ENCODE data around the gene INTS11. TPM values are rescaled to one million over a fixed set of nuclear protein-coding genes. Genes with fewer than 3 reads are reported as not detected.

The INTS11 gene
- total RNA-seq, 2 donors from 2014 or later: 108 to 131 TPM

DNA sequence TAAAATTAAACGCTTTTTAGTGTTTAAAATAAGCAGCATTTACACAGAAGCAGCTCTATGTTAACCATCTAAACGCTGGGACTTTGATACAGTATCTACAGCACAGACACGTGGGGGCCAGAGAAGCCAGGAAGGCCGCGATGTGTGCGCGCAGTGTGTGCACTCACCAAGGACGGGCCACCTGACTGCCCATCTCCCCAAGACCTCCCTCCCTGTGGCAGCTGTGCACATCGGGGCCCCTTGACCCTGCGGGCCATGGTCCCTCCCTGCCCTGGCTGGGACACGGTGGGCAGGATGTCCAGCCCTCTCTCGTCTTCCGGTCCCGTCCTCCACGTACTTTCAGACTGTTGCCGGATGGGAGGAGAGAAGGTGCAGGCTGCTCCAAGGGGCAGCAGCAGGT is 10.8 kb upstream of the INTS11 start:
- no peaks in the 10 kb centered on the region for H3K27me3 Mint-ChIP-seq (ENCODE audit: low read depth)
- H3K4me3 Mint-ChIP-seq: no peak overlapping the region
- no peaks in the 10 kb centered on the region for H3K9me3 Mint-ChIP-seq
- no peak for ATAC-seq (replicated peaks in 1 of 2)
- DNase-seq: no peak
- H3K36me3 Mint-ChIP-seq (ENCODE audit: insufficient read depth in 2 of 2): peaks cover 0 to 2% of the 10 kb centered on the region in 2 donors
- H3K4me1 Mint-ChIP-seq (ENCODE audit: low read depth): no peaks in the 10 kb centered on the region
- no peak overlapping the region for H3K27ac Mint-ChIP-seq

DNA sequence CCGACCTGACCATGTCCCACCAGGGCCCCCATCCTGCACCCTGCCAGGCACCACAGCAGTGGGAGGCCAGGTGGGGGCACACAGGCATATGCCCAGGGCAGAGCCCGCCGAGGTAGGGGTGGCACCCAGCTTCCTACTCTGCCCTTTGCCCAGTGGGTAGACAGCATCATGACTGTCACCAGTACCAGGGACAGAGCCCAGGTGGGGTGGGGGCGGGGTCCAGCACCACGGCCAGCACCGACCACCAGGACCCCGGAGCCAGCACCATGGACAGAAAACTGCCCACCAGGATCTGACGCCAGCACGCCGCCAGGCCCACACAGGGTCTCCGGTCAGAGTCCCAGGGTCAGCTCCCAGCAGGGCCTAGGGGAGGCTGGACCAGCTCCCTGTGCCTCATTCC is 10.4 kb upstream of the INTS11 start:
- no peak overlapping the region for H3K27ac Mint-ChIP-seq

DNA sequence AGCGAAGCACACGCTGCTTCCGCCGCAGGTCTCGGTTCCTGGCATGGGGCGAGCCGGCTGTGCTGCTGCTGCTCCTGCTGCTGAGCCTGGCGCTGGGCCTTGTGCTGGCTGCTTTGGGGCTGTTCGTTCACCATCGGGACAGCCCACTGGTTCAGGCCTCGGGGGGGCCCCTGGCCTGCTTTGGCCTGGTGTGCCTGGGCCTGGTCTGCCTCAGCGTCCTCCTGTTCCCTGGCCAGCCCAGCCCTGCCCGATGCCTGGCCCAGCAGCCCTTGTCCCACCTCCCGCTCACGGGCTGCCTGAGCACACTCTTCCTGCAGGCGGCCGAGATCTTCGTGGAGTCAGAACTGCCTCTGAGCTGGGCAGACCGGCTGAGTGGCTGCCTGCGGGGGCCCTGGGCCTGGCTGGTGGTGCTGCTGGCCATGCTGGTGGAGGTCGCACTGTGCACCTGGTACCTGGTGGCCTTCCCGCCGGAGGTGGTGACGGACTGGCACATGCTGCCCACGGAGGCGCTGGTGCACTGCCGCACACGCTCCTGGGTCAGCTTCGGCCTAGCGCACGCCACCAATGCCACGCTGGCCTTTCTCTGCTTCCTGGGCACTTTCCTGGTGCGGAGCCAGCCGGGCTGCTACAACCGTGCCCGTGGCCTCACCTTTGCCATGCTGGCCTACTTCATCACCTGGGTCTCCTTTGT is 9.2 kb upstream of the INTS11 start:
- Mint-ChIP-seq H3K9me3 (peaks cover 0 to 1% of the 10 kb centered on the region in 2 donors), H3K36me3 (ENCODE audit: insufficient read depth in 2 of 2) (no peaks in the 10 kb centered on the region), H3K4me3 (no peak overlapping the region), H3K27me3 (ENCODE audit: low read depth) (no peaks in the 10 kb centered on the region), H3K4me1 (ENCODE audit: low read depth) (no peaks in the 10 kb centered on the region), H3K27ac (no peak overlapping the region)
- ATAC-seq (replicated peaks in 1 of 2): no peak
- DNase-seq: no peak

More for the DNA sequence above, 10.4 kb upstream of the INTS11 start:
- H3K36me3 Mint-ChIP-seq (ENCODE audit: insufficient read depth in 2 of 2): peaks cover 0 to 2% of the 10 kb centered on the region in 2 donors
- no peak for ATAC-seq (replicated peaks in 1 of 2)
- no peaks in the 10 kb centered on the region for H3K27me3 Mint-ChIP-seq (ENCODE audit: low read depth)
- H3K9me3 Mint-ChIP-seq: no peaks in the 10 kb centered on the region
- no peak for DNase-seq
- no peaks in the 10 kb centered on the region for H3K4me1 Mint-ChIP-seq (ENCODE audit: low read depth)
- H3K4me3 Mint-ChIP-seq: no peak overlapping the region

DNA sequence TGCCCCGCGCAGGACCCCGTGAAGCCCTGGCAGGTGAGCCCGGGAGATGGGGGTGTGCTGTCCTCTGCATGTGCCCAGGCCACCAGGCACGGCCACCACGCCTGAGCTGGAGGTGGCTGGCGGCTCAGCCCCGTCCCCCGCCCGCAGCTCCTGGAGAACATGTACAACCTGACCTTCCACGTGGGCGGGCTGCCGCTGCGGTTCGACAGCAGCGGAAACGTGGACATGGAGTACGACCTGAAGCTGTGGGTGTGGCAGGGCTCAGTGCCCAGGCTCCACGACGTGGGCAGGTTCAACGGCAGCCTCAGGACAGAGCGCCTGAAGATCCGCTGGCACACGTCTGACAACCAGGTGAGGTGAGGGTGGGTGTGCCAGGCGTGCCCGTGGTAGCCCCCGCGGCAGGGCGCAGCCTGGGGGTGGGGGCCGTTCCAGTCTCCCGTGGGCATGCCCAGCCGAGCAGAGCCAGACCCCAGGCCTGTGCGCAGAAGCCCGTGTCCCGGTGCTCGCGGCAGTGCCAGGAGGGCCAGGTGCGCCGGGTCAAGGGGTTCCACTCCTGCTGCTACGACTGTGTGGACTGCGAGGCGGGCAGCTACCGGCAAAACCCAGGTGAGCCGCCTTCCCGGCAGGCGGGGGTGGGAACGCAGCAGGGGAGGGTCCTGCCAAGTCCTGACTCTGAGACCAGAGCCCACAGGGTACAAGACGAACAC is 8.5 kb upstream of the INTS11 start:
- no peaks in the 10 kb centered on the region for H3K27me3 Mint-ChIP-seq (ENCODE audit: low read depth)
- H3K27ac Mint-ChIP-seq: no peak overlapping the region
- no peak for DNase-seq
- H3K36me3 Mint-ChIP-seq (ENCODE audit: insufficient read depth in 2 of 2): no peaks in the 10 kb centered on the region
- ATAC-seq (replicated peaks in 1 of 2): no peak
- H3K9me3 Mint-ChIP-seq: peaks cover 0 to 1% of the 10 kb centered on the region in 2 donors
- H3K4me1 Mint-ChIP-seq (ENCODE audit: low read depth): no peaks in the 10 kb centered on the region
- H3K4me3 Mint-ChIP-seq: no peak overlapping the region

DNA sequence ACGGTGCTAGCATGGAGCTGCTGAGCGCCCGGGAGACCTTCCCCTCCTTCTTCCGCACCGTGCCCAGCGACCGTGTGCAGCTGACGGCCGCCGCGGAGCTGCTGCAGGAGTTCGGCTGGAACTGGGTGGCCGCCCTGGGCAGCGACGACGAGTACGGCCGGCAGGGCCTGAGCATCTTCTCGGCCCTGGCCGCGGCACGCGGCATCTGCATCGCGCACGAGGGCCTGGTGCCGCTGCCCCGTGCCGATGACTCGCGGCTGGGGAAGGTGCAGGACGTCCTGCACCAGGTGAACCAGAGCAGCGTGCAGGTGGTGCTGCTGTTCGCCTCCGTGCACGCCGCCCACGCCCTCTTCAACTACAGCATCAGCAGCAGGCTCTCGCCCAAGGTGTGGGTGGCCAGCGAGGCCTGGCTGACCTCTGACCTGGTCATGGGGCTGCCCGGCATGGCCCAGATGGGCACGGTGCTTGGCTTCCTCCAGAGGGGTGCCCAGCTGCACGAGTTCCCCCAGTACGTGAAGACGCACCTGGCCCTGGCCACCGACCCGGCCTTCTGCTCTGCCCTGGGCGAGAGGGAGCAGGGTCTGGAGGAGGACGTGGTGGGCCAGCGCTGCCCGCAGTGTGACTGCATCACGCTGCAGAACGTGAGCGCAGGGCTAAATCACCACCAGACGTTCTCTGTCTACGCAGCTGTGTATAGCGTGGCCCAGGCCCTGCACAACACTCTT is 7.7 kb upstream of the INTS11 start:
- peaks cover 0 to 1% of the 10 kb centered on the region in 2 donors for H3K9me3 Mint-ChIP-seq
- H3K4me3 Mint-ChIP-seq: no peak overlapping the region
- no peaks in the 10 kb centered on the region for H3K27me3 Mint-ChIP-seq (ENCODE audit: low read depth)

DNA sequence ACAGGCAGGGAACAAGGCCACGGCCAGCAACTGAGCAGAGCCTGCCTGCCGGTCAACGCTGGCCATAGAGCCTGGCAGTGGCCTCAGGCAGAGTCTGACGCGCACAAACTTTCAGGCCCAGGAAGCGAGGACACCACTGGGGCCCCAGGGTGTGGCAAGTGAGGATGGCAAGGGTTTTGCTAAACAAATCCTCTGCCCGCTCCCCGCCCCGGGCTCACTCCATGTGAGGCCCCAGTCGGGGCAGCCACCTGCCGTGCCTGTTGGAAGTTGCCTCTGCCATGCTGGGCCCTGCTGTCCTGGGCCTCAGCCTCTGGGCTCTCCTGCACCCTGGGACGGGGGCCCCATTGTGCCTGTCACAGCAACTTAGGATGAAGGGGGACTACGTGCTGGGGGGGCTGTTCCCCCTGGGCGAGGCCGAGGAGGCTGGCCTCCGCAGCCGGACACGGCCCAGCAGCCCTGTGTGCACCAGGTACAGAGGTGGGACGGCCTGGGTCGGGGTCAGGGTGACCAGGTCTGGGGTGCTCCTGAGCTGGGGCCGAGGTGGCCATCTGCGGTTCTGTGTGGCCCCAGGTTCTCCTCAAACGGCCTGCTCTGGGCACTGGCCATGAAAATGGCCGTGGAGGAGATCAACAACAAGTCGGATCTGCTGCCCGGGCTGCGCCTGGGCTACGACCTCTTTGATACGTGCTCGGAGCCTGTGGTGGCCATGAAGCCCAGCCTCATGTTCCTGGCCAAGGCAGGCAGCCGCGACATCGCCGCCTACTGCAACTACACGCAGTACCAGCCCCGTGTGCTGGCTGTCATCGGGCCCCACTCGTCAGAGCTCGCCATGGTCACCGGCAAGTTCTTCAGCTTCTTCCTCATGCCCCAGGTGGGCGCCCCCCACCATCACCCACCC is 6.9 kb upstream of the INTS11 start, which contains the start of gene TAS1R3:
Gene TAS1R3 (plus strand): TSS at position 213 of the 898 bp plus-strand sequence. CDS start 66 bp downstream, at position 279.
- H3K36me3 Mint-ChIP-seq (ENCODE audit: insufficient read depth in 2 of 2): no peaks in the 10 kb centered on the region
- no peak within 1 kb of the TSS for H3K27ac Mint-ChIP-seq
- H3K27me3 Mint-ChIP-seq (ENCODE audit: low read depth): no peaks in the 10 kb centered on the region
- peaks cover 2% of the 10 kb centered on the region for H3K4me1 Mint-ChIP-seq (ENCODE audit: low read depth)
- peaks cover 0 to 1% of the 10 kb centered on the region in 2 donors for H3K9me3 Mint-ChIP-seq
- H3K4me3 Mint-ChIP-seq: no peak within 1 kb of the TSS
- DNase-seq (no peak), ATAC-seq (replicated peaks in 1 of 2) (no peak)

More for the DNA sequence above, 7.7 kb upstream of the INTS11 start:
- Mint-ChIP-seq H3K27ac (no peak overlapping the region), H3K4me1 (ENCODE audit: low read depth) (no peaks in the 10 kb centered on the region), H3K36me3 (ENCODE audit: insufficient read depth in 2 of 2) (no peaks in the 10 kb centered on the region)
- ATAC-seq (replicated peaks in 1 of 2) (no peak), DNase-seq (no peak)

GRCh38 chr1:1330366-1331067 is 6.1 kb upstream of the INTS11 start:
- Mint-ChIP-seq H3K4me3 (no peak overlapping the region), H3K4me1 (ENCODE audit: low read depth) (peaks cover 10% of the 10 kb centered on the region), H3K27ac (no peak overlapping the region), H3K9me3 (peaks cover 0 to 1% of the 10 kb centered on the region in 2 donors), H3K27me3 (ENCODE audit: low read depth) (no peaks in the 10 kb centered on the region), H3K36me3 (ENCODE audit: insufficient read depth in 2 of 2) (no peaks in the 10 kb centered on the region)
- ATAC-seq (replicated peaks in 1 of 2): no peak
- no peak for DNase-seq

- Mint-ChIP-seq H3K4me3 (no peak overlapping the region), H3K4me1 (ENCODE audit: low read depth) (peaks cover 13% of the 10 kb centered on the region), H3K27ac (no peak overlapping the region), H3K9me3 (peaks cover 0 to 1% of the 10 kb centered on the region in 2 donors), H3K27me3 (ENCODE audit: low read depth) (no peaks in the 10 kb centered on the region), H3K36me3 (ENCODE audit: insufficient read depth in 2 of 2) (no peaks in the 10 kb centered on the region)
- no peak for DNase-seq
- ATAC-seq (replicated peaks in 1 of 2): no peak
These were observed 5.1 kb upstream of the INTS11 start for GRCh38 chr1:1329304-1330210.

GRCh38 chr1:1328254-1328653 is 3.8 kb upstream of the INTS11 start:
- peaks cover 0 to 1% of the 10 kb centered on the region in 2 donors for H3K9me3 Mint-ChIP-seq
- no peak for ATAC-seq (replicated peaks in 1 of 2)
- H3K27me3 Mint-ChIP-seq (ENCODE audit: low read depth): no peaks in the 10 kb centered on the region
- H3K36me3 Mint-ChIP-seq (ENCODE audit: insufficient read depth in 2 of 2): peaks cover 2 to 3% of the 10 kb centered on the region in 2 donors
- DNase-seq: no peak
- no peak overlapping the region for H3K27ac Mint-ChIP-seq
- H3K4me3 Mint-ChIP-seq: no peak overlapping the region
- H3K4me1 Mint-ChIP-seq (ENCODE audit: low read depth): peaks cover 18% of the 10 kb centered on the region

DNA sequence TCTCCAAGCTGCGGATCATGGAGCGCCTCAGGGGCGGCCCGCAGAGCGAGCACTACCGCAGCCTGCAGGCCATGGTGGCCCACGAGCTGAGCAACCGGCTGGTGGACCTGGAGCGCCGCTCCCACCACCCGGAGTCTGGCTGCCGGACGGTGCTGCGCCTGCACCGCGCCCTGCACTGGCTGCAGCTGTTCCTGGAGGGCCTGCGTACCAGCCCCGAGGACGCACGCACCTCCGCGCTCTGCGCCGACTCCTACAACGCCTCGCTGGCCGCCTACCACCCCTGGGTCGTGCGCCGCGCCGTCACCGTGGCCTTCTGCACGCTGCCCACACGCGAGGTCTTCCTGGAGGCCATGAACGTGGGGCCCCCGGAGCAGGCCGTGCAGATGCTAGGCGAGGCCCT is 2.8 kb upstream of the INTS11 start:
- DNase-seq (no peak), ATAC-seq (replicated peaks in 1 of 2) (no peak)
- H3K9me3 Mint-ChIP-seq: peaks cover 0 to 1% of the 10 kb centered on the region in 2 donors
- no peak overlapping the region for H3K4me3 Mint-ChIP-seq
- H3K27me3 Mint-ChIP-seq (ENCODE audit: low read depth): no peaks in the 10 kb centered on the region
- peaks cover 3 to 5% of the 10 kb centered on the region in 2 donors for H3K36me3 Mint-ChIP-seq (ENCODE audit: insufficient read depth in 2 of 2)
- no peak overlapping the region for H3K27ac Mint-ChIP-seq
- H3K4me1 Mint-ChIP-seq (ENCODE audit: low read depth): peaks cover 28% of the 10 kb centered on the region

DNA sequence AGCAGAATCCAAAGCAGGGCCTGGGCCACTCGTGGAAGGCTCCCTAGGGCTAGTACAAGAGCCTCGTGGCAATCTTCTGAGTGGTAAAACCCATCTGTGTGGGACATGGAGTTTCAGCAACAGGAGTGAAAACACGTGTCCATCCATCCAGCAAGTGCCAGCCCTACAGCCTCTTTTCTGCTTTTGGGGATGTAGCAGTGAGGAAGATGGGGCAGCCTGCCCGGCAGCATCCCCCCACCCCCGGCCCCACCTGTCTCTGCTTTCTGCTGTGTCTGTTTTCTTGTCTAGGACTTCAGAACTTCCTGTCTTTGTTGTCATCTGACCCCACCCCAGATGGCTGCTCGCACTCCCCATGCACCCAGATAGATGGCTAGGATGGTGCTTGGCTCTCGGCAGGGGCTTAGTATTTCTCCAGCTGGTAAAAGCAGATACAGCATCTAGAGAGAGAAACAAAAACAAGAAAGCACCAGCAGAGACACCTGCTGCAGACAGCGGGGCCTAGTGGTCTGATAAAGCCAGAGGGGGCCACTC is 1.7 kb upstream of the INTS11 start:
- peak overlapping the region; percentile 20 for H3K27ac Mint-ChIP-seq
- no peaks in the 10 kb centered on the region for H3K27me3 Mint-ChIP-seq (ENCODE audit: low read depth)

More for the DNA sequence above, 1.7 kb upstream of the INTS11 start:
- Mint-ChIP-seq H3K4me1 (ENCODE audit: low read depth) (peaks cover 32% of the 10 kb centered on the region), H3K4me3 (peak overlapping the region; percentile 80 to 85), H3K36me3 (ENCODE audit: insufficient read depth in 2 of 2) (peaks cover 3 to 5% of the 10 kb centered on the region in 2 donors), H3K9me3 (peaks cover 0 to 1% of the 10 kb centered on the region in 2 donors)
- ATAC-seq (replicated peaks in 1 of 2) (no peak), DNase-seq (no peak)
